Measurements from ENCODE around the gene PCDHB11. TPM values are rescaled to one million over a fixed set of nuclear protein-coding genes. Genes with fewer than 3 reads are reported as not detected.
"Not testable (repeated sequence)": the region's sequence is repeated elsewhere in the genome, so short reads cannot be mapped to it uniquely, and the experiment has no call there.

PCDHB11 gene
- total RNA-seq, 1 experiment from 2014 or later, result 0.61 TPM

GRCh38 chr5:141236516-141237313 lies 37.3 kb downstream of the PCDHB11 start:
- ATAC-seq, result no peak
- H3K4me1 Mint-ChIP-seq, result peaks cover 5% of the 10 kb centered on the region
- peaks cover 27% of the 10 kb centered on the region for H3K9me3 Mint-ChIP-seq
- peak overlapping the region; percentile 50; the same call in 1 of the 2 replicates for H3K27ac Mint-ChIP-seq
- no peak for DNase-seq (ENCODE audit: low spot score)
- TF ChIP-seq ZNF281 (CRISPR knock-in tag; IDR thresholded peaks at IDR 0.05) (no peak), FOXJ3 (CRISPR knock-in tag; IDR thresholded peaks at IDR 0.05; ENCODE audit: borderline replicate concordance) (no peak), CBFB (CRISPR knock-in tag; IDR thresholded peaks at IDR 0.05; ENCODE audit: low read depth) (no peak), MAX (CRISPR knock-in tag; IDR thresholded peaks at IDR 0.05) (no peak)
- peaks cover 3% of the 10 kb centered on the region; the same call in 1 of the 2 replicates for H3K27me3 Mint-ChIP-seq (ENCODE audit: low read depth)
- CTCF ChIA-PET, result interaction anchor here (0.8 to 1.3 kb wide), 3 partner anchors 8 to 137 kb away, joined by 3 to 5 read pairs (median 4); partner anchors contain the start of genes PCDHB14, PCDHB15 and PCDHGA6
- POLR2A ChIA-PET, result no interaction called here
- peaks cover 29% of the 10 kb centered on the region for H3K36me3 Mint-ChIP-seq
- no peak overlapping the region for H3K4me3 Mint-ChIP-seq

- no peak overlapping the region for H3K4me3 Mint-ChIP-seq
- CTCF ChIA-PET, result no interaction called here
These were observed 42.1 kb downstream of the PCDHB11 start for GRCh38 chr5:141241496-141241895.

GRCh38 chr5:141245250-141245717 lies 45.9 kb downstream of the PCDHB11 start, which contains the start of gene PCDHB15:
Gene PCDHB15, plus strand, starts transcription at chr5:141245395. Its CDS starts 184 bp downstream, at chr5:141245579.
- ChIA-PET CTCF (interaction anchor here (0.6 to 4.4 kb wide), 78 partner anchors 9 to 1497 kb away, joined by 3 to 56 read pairs (median 6); partner anchors contain the start of genes PCDHB10, PCDHB11, PCDHB12 and PCDHB13), POLR2A (interaction anchor here (0.6 to 1.5 kb wide), 8 partner anchors 22 to 319 kb away, joined by 3 to 5 read pairs (median 3); partner anchors contain the start of genes PCDHB14, PCDHGB6, PCDHGB7 and TAF7)
- no peaks in the 10 kb centered on the region for H3K27me3 Mint-ChIP-seq (ENCODE audit: low read depth)
- H3K36me3 Mint-ChIP-seq, result peaks cover 40% of the 10 kb centered on the region
- H3K9me3 Mint-ChIP-seq, result peaks cover 29% of the 10 kb centered on the region
- peaks cover 18% of the 10 kb centered on the region for H3K4me1 Mint-ChIP-seq
- ATAC-seq, result peak; percentile 87
- DNase-seq (ENCODE audit: low spot score), result peak; percentile 85
- peak; percentile 70 for TF ChIP-seq CTCF (IDR thresholded peaks at IDR 0.05)
- TF ChIP-seq ZNF138 (CRISPR knock-in tag; conservative IDR thresholded peaks at IDR 0.05), result no peak
- H3K27ac Mint-ChIP-seq, result peak within 1 kb of the TSS; percentile 93
- H3K4me3 Mint-ChIP-seq, result peak within 1 kb of the TSS; percentile 85

More at GRCh38 chr5:141241496-141241895, 42.1 kb downstream of the PCDHB11 start:
- DNase-seq (ENCODE audit: low spot score) (no peak), ATAC-seq (no peak)
- Mint-ChIP-seq H3K4me1 (peaks cover 13% of the 10 kb centered on the region), H3K27me3 (ENCODE audit: low read depth) (peaks cover 3% of the 10 kb centered on the region; the same call in 1 of the 2 replicates), H3K36me3 (peaks cover 20% of the 10 kb centered on the region), H3K9me3 (peaks cover 13% of the 10 kb centered on the region), H3K27ac (no peak overlapping the region)
- TF ChIP-seq E2F1 (CRISPR knock-in tag; IDR thresholded peaks at IDR 0.05), result no peak
- TF ChIP-seq E2F4 (CRISPR knock-in tag; IDR thresholded peaks at IDR 0.05; ENCODE audit: borderline replicate concordance, low read depth), result no peak
- TF ChIP-seq ERG (CRISPR knock-in tag; IDR thresholded peaks at IDR 0.05), result no peak
- POLR2A ChIA-PET, result no interaction called here

- CTCF ChIA-PET; POLR2A ChIA-PET; H3K4me3 Mint-ChIP-seq; ATAC-seq; DNase-seq (ENCODE audit: low spot score); H3K27ac Mint-ChIP-seq; H3K27me3 Mint-ChIP-seq (ENCODE audit: low read depth): not testable (repeated sequence)
- H3K9me3 Mint-ChIP-seq, result peaks cover 34% of the 10 kb centered on the region
- peaks cover 41% of the 10 kb centered on the region for H3K36me3 Mint-ChIP-seq
- H3K4me1 Mint-ChIP-seq, result peaks cover 34% of the 10 kb centered on the region
These were observed 47.5 kb downstream of the PCDHB11 start for GRCh38 chr5:141246971-141247370.

- peaks cover 43% of the 10 kb centered on the region for H3K36me3 Mint-ChIP-seq
- not testable (repeated sequence) for ATAC-seq
- H3K9me3 Mint-ChIP-seq, result peaks cover 38% of the 10 kb centered on the region
These were observed 48.0 kb downstream of the PCDHB11 start for GRCh38 chr5:141247434-141247833.

More at GRCh38 chr5:141247434-141247833, 48.0 kb downstream of the PCDHB11 start:
- H3K27me3 Mint-ChIP-seq (ENCODE audit: low read depth); H3K4me3 Mint-ChIP-seq; H3K27ac Mint-ChIP-seq; POLR2A ChIA-PET; DNase-seq (ENCODE audit: low spot score): not testable (repeated sequence)
- H3K4me1 Mint-ChIP-seq, result peaks cover 37% of the 10 kb centered on the region
- CTCF ChIA-PET, result interaction anchor here (1.0 to 1.8 kb wide), 2 partner anchors 13 to 26 kb away, joined by 3 to 4 read pairs; no protein-coding TSS in a partner anchor
